Tibial nerve (tissue), 4 donors: ENCODE results near the gene CRISPLD2. TPM values are rescaled to one million over a fixed set of nuclear protein-coding genes. Genes with fewer than 3 reads are reported as not detected.

ENCODE experiments used
- DNase-seq, 2 donors: peaks; one replicate each; pipeline ENCODE4 v3.0.0-alpha.2; 2019; ENCODE audit warnings: low spot score in 2 of 2
- H3K27ac ChIP-seq, 4 donors: fragments of 200-600 bp; sonication (generic) in 3 of 4; one replicate each; pipeline ENCODE4 v1.5.1; 2017 to 2019; ENCODE audit warnings: mild to moderate bottlenecking in 1 of 4
- H3K27me3 ChIP-seq, 2 donors: fragments of 200-600 bp; sonication (generic) in 1 of 2; one replicate each; pipeline versions ENCODE4 v1.5.1 to v1.6.0; 2017 to 2019
- H3K36me3 ChIP-seq, 3 donors: fragments of 200-600 bp; sonication (generic); one replicate each; pipeline ENCODE4 v1.5.1; 2018 to 2019
- H3K4me1 ChIP-seq, 4 donors: fragments of 200-600 bp; sonication (generic) in 3 of 4; one replicate each; pipeline ENCODE4 v1.5.1; 2017 to 2019
- H3K4me3 ChIP-seq, 4 donors: fragments of 200-600 bp; sonication (generic) in 3 of 4; one replicate each; pipeline ENCODE4 v1.5.1; 2017 to 2019; ENCODE audit warnings: mild to moderate bottlenecking in 1 of 4, moderate library complexity in 1 of 4
- H3K9me3 ChIP-seq, 4 donors: fragments of 200-600 bp; sonication (generic) in 3 of 4; one replicate each; pipeline ENCODE4 v1.5.1; 2017 to 2019
- EP300 ChIP-seq, 2 donors: sonication (generic); formaldehyde crosslinking; IDR thresholded peaks; one replicate each; pipeline ENCODE4 v1.6.1; 2017; ENCODE audit warnings: antibody characterized with exemption in 2 of 2, mild to moderate bottlenecking in 1 of 2
- POLR2A ChIP-seq, 2 donors: fragments of 450-650 bp; IDR thresholded peaks; one replicate each; pipeline ENCODE4 v1.6.1; 2017; ENCODE audit warnings: antibody characterized with exemption in 2 of 2, mild to moderate bottlenecking in 2 of 2, moderate library complexity in 2 of 2
- WGBS, 2 donors: methylation state at CpG; one replicate each; pipeline ENCODE4 v1.1.5; 2018; 5-methylcytosine and 5-hydroxymethylcytosine counted together
- total RNA-seq, 4 donors: library from RNA; depleted of rRNA; stranded (reverse); fragments of >200 nt; gene quantifications; one replicate each; pipeline ENCODE4 v1.1.0, GENCODE V29; 2016
- TF ChIP-seq, protein P1 (sequence below), 5 experiments: fragments of 200-600 bp in 3 of 5; fragments of 450-650 bp in 2 of 5; sonication (generic) in 3 of 5; IDR thresholded peaks; one replicate each; pipeline ENCODE4 v1.5.1; 2016 to 2019; ENCODE audit warnings: antibody characterized with exemption in 5 of 5, mild to moderate bottlenecking in 3 of 5, moderate library complexity in 2 of 5

The CRISPLD2 gene
- total RNA-seq, 4 donors from 2014 or later, result 136 to 232 (median 207) TPM

DNA sequence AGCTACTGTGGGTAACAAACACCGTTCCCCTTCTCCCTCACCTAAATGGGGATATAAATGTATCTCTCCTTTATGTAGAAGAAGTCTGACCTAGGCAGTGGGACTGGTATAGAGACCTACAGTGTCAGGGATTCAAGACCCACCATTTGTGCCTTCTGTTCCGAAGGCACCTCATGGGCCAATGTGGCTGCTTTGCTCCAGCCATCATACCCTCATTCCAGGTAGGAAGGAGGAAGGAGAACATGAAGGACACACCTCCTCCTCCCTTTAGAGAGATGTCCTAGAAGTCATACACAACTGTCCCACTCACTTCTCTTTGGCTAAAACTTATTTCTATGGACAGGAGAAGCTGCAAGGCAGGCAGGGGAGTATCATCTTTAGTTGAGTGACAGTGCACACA, 8.3 kb upstream of the CRISPLD2 start:
- H3K27ac ChIP-seq, result peak overlapping the region; percentile 50 to 82 (median 64)
- 98 to 100% methylated on average over 2 of the region's 2 CpGs for WGBS, 2 donors
- TF ChIP-seq POLR2A (IDR thresholded peaks at IDR 0.05) (no peak), EP300 (IDR thresholded peaks at IDR 0.05) (no peak)
- TF ChIP-seq, protein P1, sequence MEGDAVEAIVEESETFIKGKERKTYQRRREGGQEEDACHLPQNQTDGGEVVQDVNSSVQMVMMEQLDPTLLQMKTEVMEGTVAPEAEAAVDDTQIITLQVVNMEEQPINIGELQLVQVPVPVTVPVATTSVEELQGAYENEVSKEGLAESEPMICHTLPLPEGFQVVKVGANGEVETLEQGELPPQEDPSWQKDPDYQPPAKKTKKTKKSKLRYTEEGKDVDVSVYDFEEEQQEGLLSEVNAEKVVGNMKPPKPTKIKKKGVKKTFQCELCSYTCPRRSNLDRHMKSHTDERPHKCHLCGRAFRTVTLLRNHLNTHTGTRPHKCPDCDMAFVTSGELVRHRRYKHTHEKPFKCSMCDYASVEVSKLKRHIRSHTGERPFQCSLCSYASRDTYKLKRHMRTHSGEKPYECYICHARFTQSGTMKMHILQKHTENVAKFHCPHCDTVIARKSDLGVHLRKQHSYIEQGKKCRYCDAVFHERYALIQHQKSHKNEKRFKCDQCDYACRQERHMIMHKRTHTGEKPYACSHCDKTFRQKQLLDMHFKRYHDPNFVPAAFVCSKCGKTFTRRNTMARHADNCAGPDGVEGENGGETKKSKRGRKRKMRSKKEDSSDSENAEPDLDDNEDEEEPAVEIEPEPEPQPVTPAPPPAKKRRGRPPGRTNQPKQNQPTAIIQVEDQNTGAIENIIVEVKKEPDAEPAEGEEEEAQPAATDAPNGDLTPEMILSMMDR (IDR thresholded peaks at IDR 0.05), result no peak

DNA sequence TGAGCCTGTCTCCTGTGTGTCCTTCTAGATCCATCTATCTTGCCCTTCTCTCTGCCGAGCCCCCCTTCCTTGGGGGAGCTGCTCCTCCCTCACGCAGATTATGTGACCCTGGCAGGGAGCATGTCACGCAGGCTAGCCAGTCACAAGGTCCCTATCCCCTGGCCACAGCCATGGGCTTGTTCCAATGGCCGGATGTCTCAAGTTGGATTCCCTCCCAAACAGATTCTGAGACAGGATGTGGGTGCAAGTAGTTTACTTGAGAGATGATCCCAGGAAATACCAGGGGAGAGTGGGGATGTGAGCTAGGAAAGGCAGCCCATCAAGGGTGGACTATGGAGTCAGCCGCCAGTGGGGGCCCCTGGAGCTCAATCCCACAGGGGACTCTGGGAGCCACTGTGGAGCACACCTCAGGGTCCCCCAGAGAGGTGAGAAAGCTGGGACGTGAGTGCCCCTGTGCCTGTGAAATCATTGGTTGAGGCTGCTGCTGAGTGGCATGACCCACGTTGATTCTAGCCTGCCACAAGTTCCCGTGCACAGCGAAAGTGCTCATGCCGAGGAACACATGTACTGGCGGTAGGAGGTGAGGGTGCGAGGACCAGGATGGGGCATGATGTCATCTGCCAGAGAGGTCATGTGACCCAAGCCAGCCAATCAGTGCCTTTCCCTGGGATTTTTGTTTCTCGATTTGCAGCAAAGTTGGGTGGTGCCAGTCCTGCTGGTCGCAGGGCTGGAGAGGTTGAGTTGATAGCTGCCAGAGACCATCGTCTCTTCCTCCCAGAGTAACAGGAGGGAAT, 6.4 kb upstream of the CRISPLD2 start:
- H3K4me1 ChIP-seq, result peaks cover 0 to 20% (median 3%) of the 10 kb centered on the region in 4 donors
- no peak overlapping the region for H3K4me3 ChIP-seq
- WGBS, 2 donors, result 73 to 79% methylated on average over 15 of the region's 15 CpGs
- H3K27ac ChIP-seq, result no peak overlapping the region
- TF ChIP-seq, protein P1 (IDR thresholded peaks at IDR 0.05), result no peak
- TF ChIP-seq POLR2A (IDR thresholded peaks at IDR 0.05) (no peak), EP300 (IDR thresholded peaks at IDR 0.05) (no peak)
- no peaks in the 10 kb centered on the region for H3K36me3 ChIP-seq
- no peaks in the 10 kb centered on the region for H3K27me3 ChIP-seq
- DNase-seq, result no peak
- H3K9me3 ChIP-seq, result no peaks in the 10 kb centered on the region

More for the DNA sequence above, 8.3 kb upstream of the CRISPLD2 start:
- no peaks in the 10 kb centered on the region for H3K36me3 ChIP-seq
- no peak for DNase-seq
- H3K4me1 ChIP-seq, result peaks cover 0 to 30% (median 7%) of the 10 kb centered on the region in 4 donors
- H3K27me3 ChIP-seq, result no peaks in the 10 kb centered on the region
- H3K4me3 ChIP-seq, result no peak overlapping the region
- no peaks in the 10 kb centered on the region for H3K9me3 ChIP-seq

DNA sequence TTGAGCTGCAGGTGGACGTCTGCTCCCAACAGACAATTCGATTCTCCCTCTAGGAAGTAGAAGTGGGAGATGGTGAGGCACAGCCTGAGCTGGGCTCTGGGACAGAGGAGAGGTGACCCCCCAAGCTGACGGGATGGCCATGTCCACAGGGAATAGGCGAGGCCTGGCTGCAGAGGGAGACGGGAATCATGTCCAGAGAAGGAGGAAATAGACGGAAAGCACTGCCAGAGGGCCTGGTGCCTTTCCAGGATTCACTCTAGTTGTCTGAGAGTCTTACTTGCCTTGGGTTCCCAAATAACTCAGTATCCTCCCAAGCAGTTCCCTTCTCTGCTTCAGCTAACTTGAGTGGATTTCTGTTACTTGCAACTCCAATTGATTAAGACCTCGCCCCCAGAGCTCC, 4.3 kb upstream of the CRISPLD2 start:
- peak overlapping the region in 1 of 4 donors; percentile 27 for H3K27ac ChIP-seq
- no peak overlapping the region for H3K4me3 ChIP-seq
- 67 to 70% methylated on average over 7 of the region's 7 CpGs for WGBS, 2 donors
- no peaks in the 10 kb centered on the region for H3K27me3 ChIP-seq
- H3K36me3 ChIP-seq, result no peaks in the 10 kb centered on the region
- DNase-seq, result no peak
- TF ChIP-seq, protein P1 (IDR thresholded peaks at IDR 0.05), result no peak
- no peak for TF ChIP-seq EP300 (IDR thresholded peaks at IDR 0.05)
- no peak for TF ChIP-seq POLR2A (IDR thresholded peaks at IDR 0.05)
- no peaks in the 10 kb centered on the region for H3K9me3 ChIP-seq
- H3K4me1 ChIP-seq, result peaks cover 0 to 27% (median 5%) of the 10 kb centered on the region in 4 donors

DNA sequence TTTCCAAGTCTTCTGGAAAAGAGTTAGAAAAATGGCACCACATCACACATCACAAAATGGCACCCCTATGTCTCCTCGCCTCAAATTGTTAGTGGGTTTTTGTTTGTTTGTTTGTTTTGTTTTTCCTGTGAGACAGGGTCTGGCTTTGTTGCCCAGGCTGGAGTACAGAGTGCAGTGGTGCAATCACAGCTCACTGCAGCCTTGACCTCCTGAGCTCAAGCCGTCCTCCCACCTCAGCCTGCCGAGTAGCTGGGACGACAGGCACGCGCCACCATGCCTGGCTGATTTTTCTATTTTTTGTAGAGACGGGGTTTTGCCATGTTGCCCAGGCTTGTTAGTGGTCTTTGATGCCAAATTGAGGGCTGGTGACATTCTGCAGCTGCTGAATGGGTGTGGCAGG, 3.8 kb upstream of the CRISPLD2 start:
- H3K9me3 ChIP-seq, result no peaks in the 10 kb centered on the region
- no peaks in the 10 kb centered on the region for H3K27me3 ChIP-seq
- peaks cover 0 to 28% (median 6%) of the 10 kb centered on the region in 4 donors for H3K4me1 ChIP-seq
- H3K27ac ChIP-seq, result peak overlapping the region in 1 of 4 donors; percentile 39
- TF ChIP-seq, protein P1 (IDR thresholded peaks at IDR 0.05), result no peak
- no peak for TF ChIP-seq EP300 (IDR thresholded peaks at IDR 0.05)
- TF ChIP-seq POLR2A (IDR thresholded peaks at IDR 0.05), result no peak
- WGBS, 2 donors, result 82 to 83% methylated on average over 7 of the region's 7 CpGs
- no peaks in the 10 kb centered on the region for H3K36me3 ChIP-seq
- peak in 1 of 2 donors; percentile 8 for DNase-seq
- no peak overlapping the region for H3K4me3 ChIP-seq

DNA sequence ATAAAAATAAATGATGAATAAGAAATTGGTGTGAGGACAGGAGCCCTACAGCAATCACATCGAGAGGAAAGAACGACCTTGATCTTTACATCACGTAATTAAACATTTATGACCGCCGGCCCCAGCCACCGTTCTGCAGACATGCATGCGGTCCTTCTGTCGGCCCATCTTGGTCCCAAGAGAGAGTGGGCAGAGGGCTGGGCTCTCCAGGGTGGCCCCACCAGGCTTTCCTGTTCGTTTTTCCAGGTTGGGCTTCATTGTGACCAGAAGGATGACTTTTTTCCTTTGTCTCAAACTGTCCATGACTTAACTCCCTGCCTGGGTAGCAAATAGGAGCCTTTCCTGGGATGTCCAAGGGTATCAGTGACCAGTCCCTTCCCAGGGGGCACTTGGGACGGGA, 3.3 kb upstream of the CRISPLD2 start:
- WGBS, 2 donors, result 76 to 78% methylated on average over 10 of the region's 10 CpGs
- H3K27me3 ChIP-seq, result no peaks in the 10 kb centered on the region
- no peaks in the 10 kb centered on the region for H3K9me3 ChIP-seq
- peaks cover 0 to 28% (median 8%) of the 10 kb centered on the region in 4 donors for H3K4me1 ChIP-seq
- DNase-seq, result peak in 1 of 2 donors; percentile 12
- peak overlapping the region in 1 of 4 donors; percentile 39 for H3K27ac ChIP-seq
- no peak overlapping the region for H3K4me3 ChIP-seq
- no peak for TF ChIP-seq EP300 (IDR thresholded peaks at IDR 0.05)
- no peak for TF ChIP-seq POLR2A (IDR thresholded peaks at IDR 0.05)
- TF ChIP-seq, protein P1 (IDR thresholded peaks at IDR 0.05), result no peak
- H3K36me3 ChIP-seq, result no peaks in the 10 kb centered on the region
